T-helper 17 cell (primary cell): ENCODE results near the gene OLA1. TPM values are rescaled to one million over a fixed set of nuclear protein-coding genes. Genes with fewer than 3 reads are reported as not detected.

ENCODE experiments used
- ATAC-seq: fragments of 150-1000 bp; cut with Tn5 transposase; 2 replicates; pipeline ENCODE4 v1.10.0; 2021; ENCODE audit warnings: mild to moderate bottlenecking, moderate library complexity
- DNase-seq, 3 donors: peaks; one replicate each; pipeline versions ENCODE4 v3.0.0 to v3.0.0-alpha.2; 2020 to 2021
- H3K9me3 ChIP-seq: one replicate; pipeline ENCODE4 v1.7.0; 2013; ENCODE audit warnings: low read length, mild to moderate bottlenecking; ENCODE audit not compliant: control insufficient read depth, poor library complexity, severe bottlenecking
- H3K27ac Mint-ChIP-seq: one replicate; pipeline ENCODE4 v1.8.0; 2022; ENCODE audit warnings: mild to moderate bottlenecking, moderate library complexity, mixed read lengths
- H3K27me3 Mint-ChIP-seq: one replicate; pipeline ENCODE4 v1.8.0; 2022; ENCODE audit warnings: mixed read lengths
- H3K36me3 Mint-ChIP-seq: one replicate; pipeline ENCODE4 v1.8.0; 2022; ENCODE audit warnings: low read depth, mixed read lengths
- H3K4me1 Mint-ChIP-seq: one replicate; pipeline ENCODE4 v1.8.0; 2022; ENCODE audit warnings: mild to moderate bottlenecking, mixed read lengths
- H3K4me3 Mint-ChIP-seq: one replicate; pipeline ENCODE4 v1.8.0; 2022; ENCODE audit warnings: mild to moderate bottlenecking, moderate library complexity, mixed read lengths
- total RNA-seq, 4 donors: library from RNA in 2 of 4; stranded (reverse) in 2 of 4; gene quantifications; one replicate each; pipeline ENCODE4 v1.2.3 and lab custom pipeline; 2022 to 2026

OLA1 gene
- total RNA-seq, 2 donors from 2014 or later = 42.3 to 43.6 TPM

DNA sequence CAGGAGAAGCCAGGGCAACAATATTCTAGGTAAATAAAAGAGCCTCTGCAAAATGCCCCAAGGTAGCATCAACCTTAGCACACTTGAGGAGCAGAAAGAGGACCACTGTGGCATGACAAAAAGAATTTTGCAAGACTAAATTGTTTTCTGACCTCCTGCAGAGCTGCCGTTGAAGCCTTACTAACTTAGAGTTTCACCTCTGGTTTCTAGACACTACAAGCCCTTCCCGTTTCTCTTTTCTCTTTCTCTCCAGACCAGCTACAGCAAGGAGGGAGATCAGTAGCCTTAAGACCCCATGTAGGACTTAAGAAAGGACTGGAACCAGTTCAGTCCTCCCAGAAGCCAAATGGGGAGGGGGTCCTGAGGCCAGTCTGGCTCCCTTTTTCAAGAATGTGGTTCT lies 209.9 kb downstream of the OLA1 start:
- Mint-ChIP-seq H3K36me3 (no peaks in the 10 kb centered on the region), H3K27me3 (peaks cover 22% of the 10 kb centered on the region), H3K4me3 (no peak overlapping the region), H3K27ac (peak overlapping the region; percentile 99), H3K4me1 (peaks cover 9% of the 10 kb centered on the region)
- ATAC-seq = no peak
- DNase-seq = no peak
- no peaks in the 10 kb centered on the region for H3K9me3 ChIP-seq

DNA sequence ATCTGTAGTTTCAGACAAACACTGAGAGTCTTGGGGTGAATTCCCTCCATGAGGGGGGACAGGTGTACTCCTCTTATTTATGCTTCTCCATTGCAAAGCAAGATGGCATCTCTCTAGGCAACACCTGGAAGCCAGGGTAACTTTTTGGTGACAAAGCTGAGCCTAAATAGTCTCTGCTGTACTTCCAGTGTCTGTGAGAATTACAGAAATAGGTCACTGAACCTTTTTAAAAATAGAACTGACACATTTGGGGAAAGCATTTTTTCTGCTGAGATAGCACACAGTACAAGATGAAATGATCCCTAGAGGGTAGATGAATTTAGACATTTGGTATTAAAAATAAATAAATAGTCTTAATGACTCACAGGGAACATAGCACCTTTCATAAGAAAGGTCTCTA lies 211.5 kb downstream of the OLA1 start:
- Mint-ChIP-seq H3K27me3 (peaks cover 17% of the 10 kb centered on the region), H3K27ac (no peak overlapping the region), H3K36me3 (peaks cover 3% of the 10 kb centered on the region), H3K4me3 (no peak overlapping the region), H3K4me1 (peaks cover 12% of the 10 kb centered on the region)
- no peak for ATAC-seq
- H3K9me3 ChIP-seq = no peaks in the 10 kb centered on the region
- DNase-seq = no peak

GRCh38 chr2:174035981-174036742 lies 212.2 kb downstream of the OLA1 start:
- H3K4me3 Mint-ChIP-seq = no peak overlapping the region
- no peak for ATAC-seq
- H3K27ac Mint-ChIP-seq = no peak overlapping the region
- H3K36me3 Mint-ChIP-seq = peaks cover 3% of the 10 kb centered on the region
- H3K9me3 ChIP-seq = no peaks in the 10 kb centered on the region
- peaks cover 17% of the 10 kb centered on the region for H3K27me3 Mint-ChIP-seq
- peaks cover 12% of the 10 kb centered on the region for H3K4me1 Mint-ChIP-seq
- DNase-seq = no peak

DNA sequence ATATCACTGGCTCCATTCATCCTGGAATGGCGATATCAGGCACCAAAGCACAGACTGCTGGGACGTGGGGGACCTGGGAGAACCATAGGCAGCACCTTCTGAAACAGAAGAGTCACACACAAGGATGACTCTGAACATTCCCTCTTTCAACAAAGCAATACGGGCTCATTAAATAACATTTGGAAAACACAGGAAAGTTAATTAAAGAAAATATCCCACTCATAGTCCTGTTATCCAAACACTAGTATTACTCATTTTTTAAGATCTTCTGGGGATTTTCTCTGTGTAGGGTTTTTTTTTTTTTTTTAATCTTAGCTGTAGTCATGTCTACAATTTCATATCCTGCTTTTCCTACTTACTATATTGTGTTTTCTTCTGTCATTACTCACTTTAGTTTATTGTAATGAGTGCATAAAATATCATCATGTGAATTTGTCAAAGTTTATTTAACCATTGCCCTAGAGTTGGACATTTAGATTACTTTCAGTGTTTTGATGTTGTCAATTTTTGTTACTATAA lies 213.2 kb downstream of the OLA1 start:
- no peak for DNase-seq
- no peak overlapping the region for H3K27ac Mint-ChIP-seq
- H3K4me1 Mint-ChIP-seq = peaks cover 15% of the 10 kb centered on the region
- H3K9me3 ChIP-seq = no peaks in the 10 kb centered on the region
- H3K27me3 Mint-ChIP-seq = peaks cover 22% of the 10 kb centered on the region
- ATAC-seq = no peak
- peaks cover 3% of the 10 kb centered on the region for H3K36me3 Mint-ChIP-seq
- H3K4me3 Mint-ChIP-seq = no peak overlapping the region

GRCh38 chr2:174033163-174033550 lies 215.2 kb downstream of the OLA1 start:
- peaks cover 22% of the 10 kb centered on the region for H3K27me3 Mint-ChIP-seq

DNA sequence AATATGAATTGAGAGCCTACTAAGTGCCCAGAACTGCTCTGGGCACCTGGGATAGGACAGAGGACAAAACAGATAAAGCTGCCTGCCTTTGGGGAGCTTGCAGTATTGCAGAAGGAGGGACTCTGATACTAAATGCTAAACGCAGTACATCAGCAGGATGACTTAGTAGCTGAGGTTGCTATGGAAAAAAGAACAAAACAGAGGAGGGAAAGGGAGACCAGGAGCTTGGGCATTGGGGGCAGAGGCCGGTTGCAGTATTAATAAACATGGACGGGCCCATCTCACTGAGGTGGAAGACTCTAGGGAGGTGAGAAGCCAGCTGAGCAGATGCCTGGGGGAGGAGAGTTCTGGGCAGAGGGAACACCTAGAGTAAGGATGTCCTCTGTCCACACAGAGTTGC lies 217.1 kb downstream of the OLA1 start:
- ATAC-seq (no peak), DNase-seq (no peak)
- Mint-ChIP-seq H3K4me1 (peaks cover 9% of the 10 kb centered on the region), H3K27me3 (peaks cover 16% of the 10 kb centered on the region), H3K27ac (peak overlapping the region; percentile 11), H3K36me3 (peaks cover 3% of the 10 kb centered on the region), H3K4me3 (no peak overlapping the region)
- no peaks in the 10 kb centered on the region for H3K9me3 ChIP-seq

More at GRCh38 chr2:174033163-174033550, 215.2 kb downstream of the OLA1 start:
- no peak for ATAC-seq
- no peaks in the 10 kb centered on the region for H3K9me3 ChIP-seq
- peaks cover 3% of the 10 kb centered on the region for H3K36me3 Mint-ChIP-seq
- DNase-seq = no peak
- peaks cover 9% of the 10 kb centered on the region for H3K4me1 Mint-ChIP-seq
- H3K27ac Mint-ChIP-seq = peak overlapping the region; percentile 34
- no peak overlapping the region for H3K4me3 Mint-ChIP-seq

- no peak overlapping the region for H3K27ac Mint-ChIP-seq
- no peak overlapping the region for H3K4me3 Mint-ChIP-seq
- ATAC-seq (no peak), DNase-seq (no peak)
- peaks cover 4% of the 10 kb centered on the region for H3K27me3 Mint-ChIP-seq
- H3K9me3 ChIP-seq = no peaks in the 10 kb centered on the region
- peaks cover 3% of the 10 kb centered on the region for H3K36me3 Mint-ChIP-seq
- H3K4me1 Mint-ChIP-seq = peaks cover 14% of the 10 kb centered on the region
Observed at GRCh38 chr2:174028935-174029334, 219.4 kb downstream of the OLA1 start.

DNA sequence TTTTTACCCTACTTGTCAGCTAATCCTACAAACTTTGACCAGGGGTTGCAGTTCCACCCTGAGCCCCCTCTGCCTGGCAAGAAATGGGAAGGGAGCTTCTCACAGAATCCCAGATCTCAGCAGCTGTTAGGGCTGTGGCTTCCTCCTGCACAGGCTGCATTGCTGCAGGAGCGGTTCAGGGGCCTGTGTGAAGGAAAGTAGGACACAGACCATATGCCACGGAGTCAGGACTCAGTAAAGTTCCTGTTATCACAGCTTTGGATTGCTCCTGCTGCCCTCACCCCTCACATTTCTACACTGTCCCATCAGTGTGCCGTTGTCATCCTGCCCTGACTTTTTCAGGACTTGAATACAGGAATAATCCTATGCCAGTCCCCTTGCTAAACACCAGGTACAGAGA lies 220.4 kb downstream of the OLA1 start:
- H3K9me3 ChIP-seq = no peaks in the 10 kb centered on the region
- H3K27me3 Mint-ChIP-seq = peaks cover 4% of the 10 kb centered on the region
- ATAC-seq = no peak
- no peak overlapping the region for H3K4me3 Mint-ChIP-seq
- H3K27ac Mint-ChIP-seq = no peak overlapping the region
- H3K36me3 Mint-ChIP-seq = peaks cover 3% of the 10 kb centered on the region
- H3K4me1 Mint-ChIP-seq = peaks cover 15% of the 10 kb centered on the region
- DNase-seq = no peak

- Mint-ChIP-seq H3K4me3 (no peak overlapping the region), H3K27me3 (peaks cover 6% of the 10 kb centered on the region), H3K4me1 (peaks cover 14% of the 10 kb centered on the region), H3K27ac (no peak overlapping the region), H3K36me3 (no peaks in the 10 kb centered on the region)
- H3K9me3 ChIP-seq = no peaks in the 10 kb centered on the region
- ATAC-seq (no peak), DNase-seq (no peak)
Observed at GRCh38 chr2:174026122-174026845, 222.0 kb downstream of the OLA1 start.

DNA sequence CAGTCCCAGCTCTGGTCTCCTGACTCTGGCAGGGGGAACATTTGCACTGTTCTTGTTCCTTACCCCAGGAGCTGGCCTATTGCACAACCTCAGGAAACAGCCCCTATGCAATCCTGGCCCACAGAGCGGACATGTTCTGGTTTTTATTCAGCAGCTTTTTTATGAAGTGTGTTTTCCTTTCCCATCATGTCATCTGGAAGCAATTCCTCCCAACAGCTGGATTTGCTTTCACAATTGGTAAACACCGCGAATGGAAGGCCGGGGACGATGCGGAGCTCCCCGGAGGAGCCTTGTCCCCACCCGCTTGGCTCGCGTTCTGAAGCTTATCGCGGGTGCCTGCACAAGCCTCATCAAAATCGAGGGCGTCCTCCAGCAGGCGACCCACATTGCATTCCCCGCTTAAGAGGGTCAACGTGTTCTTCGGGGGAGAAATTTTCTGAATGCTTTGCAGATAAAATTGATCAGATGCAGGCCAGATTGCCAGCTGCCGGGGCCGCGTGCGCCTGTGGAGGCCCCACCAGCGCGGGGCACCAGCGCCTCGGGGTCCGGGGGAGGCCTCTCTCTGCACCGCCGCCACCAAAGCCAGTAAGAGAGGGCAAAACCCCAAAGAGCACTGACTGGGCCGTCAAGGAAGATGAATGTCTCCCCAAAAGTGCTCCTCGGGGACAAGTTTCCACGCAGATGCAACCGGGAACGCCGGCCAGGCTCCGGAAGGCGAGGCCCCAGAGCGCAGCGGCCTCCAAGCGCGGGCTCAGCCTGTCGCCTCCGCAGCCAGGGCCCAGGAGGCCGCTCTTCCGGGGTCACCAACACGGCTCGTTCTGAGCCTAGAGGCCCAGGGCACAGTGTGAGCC lies 222.8 kb downstream of the OLA1 start:
- no peaks in the 10 kb centered on the region for H3K36me3 Mint-ChIP-seq
- no peak overlapping the region for H3K4me3 Mint-ChIP-seq
- H3K9me3 ChIP-seq = no peaks in the 10 kb centered on the region
- peaks cover 14% of the 10 kb centered on the region for H3K4me1 Mint-ChIP-seq
- peaks cover 6% of the 10 kb centered on the region for H3K27me3 Mint-ChIP-seq
- H3K27ac Mint-ChIP-seq = no peak overlapping the region
- ATAC-seq = no peak
- no peak for DNase-seq

- ATAC-seq = no peak
- H3K4me3 Mint-ChIP-seq = no peak overlapping the region
Observed at GRCh38 chr2:174024524-174025270, 223.6 kb downstream of the OLA1 start.

GRCh38 chr2:174023591-174024523 lies 224.5 kb downstream of the OLA1 start:
- Mint-ChIP-seq H3K27me3 (peaks cover 10% of the 10 kb centered on the region), H3K4me1 (peaks cover 11% of the 10 kb centered on the region), H3K36me3 (no peaks in the 10 kb centered on the region), H3K27ac (no peak overlapping the region), H3K4me3 (no peak overlapping the region)
- DNase-seq (no peak), ATAC-seq (peak; percentile 39)
- no peaks in the 10 kb centered on the region for H3K9me3 ChIP-seq

More at GRCh38 chr2:174024524-174025270, 223.6 kb downstream of the OLA1 start:
- DNase-seq = no peak
- Mint-ChIP-seq H3K36me3 (no peaks in the 10 kb centered on the region), H3K27me3 (peaks cover 6% of the 10 kb centered on the region), H3K27ac (no peak overlapping the region), H3K4me1 (peaks cover 11% of the 10 kb centered on the region)
- H3K9me3 ChIP-seq = no peaks in the 10 kb centered on the region
